Muscle of arm (tissue), 12 donors: Measurements from ENCODE around the gene ZNF142. TPM values are rescaled to one million over a fixed set of nuclear protein-coding genes. Genes with fewer than 3 reads are reported as not detected.
A peak's percentile ranks its signal among the peaks of the same experiment; 100 is the strongest.

Experiments
- DNase-seq: peaks from one replicate; pipeline ENCODE4 v3.0.0-alpha.2; 2013
- polyA plus RNA-seq, 12 donors: library from polyadenylated mRNA; unstranded; fragments of 120-200 nt; gene quantifications; one replicate each; pipeline ENCODE4 v1.2.1, GENCODE V29; 2013; ENCODE audit not compliant: insufficient read length in 12 of 12

ZNF142 gene
- polyA plus RNA-seq, 12 donors: 9.6 to 20.3 (median 12.4) TPM; not detected in 1

GRCh38 chr2:218648088-218648786 lies 11.2 kb downstream of the ZNF142 start:
- DNase-seq: peak; percentile 43

- DNase-seq: no peak
Measured at GRCh38 chr2:218645126-218645525, 14.3 kb downstream of the ZNF142 start.

- no peak for DNase-seq
Measured at GRCh38 chr2:218644721-218645120, 14.7 kb downstream of the ZNF142 start.

DNA sequence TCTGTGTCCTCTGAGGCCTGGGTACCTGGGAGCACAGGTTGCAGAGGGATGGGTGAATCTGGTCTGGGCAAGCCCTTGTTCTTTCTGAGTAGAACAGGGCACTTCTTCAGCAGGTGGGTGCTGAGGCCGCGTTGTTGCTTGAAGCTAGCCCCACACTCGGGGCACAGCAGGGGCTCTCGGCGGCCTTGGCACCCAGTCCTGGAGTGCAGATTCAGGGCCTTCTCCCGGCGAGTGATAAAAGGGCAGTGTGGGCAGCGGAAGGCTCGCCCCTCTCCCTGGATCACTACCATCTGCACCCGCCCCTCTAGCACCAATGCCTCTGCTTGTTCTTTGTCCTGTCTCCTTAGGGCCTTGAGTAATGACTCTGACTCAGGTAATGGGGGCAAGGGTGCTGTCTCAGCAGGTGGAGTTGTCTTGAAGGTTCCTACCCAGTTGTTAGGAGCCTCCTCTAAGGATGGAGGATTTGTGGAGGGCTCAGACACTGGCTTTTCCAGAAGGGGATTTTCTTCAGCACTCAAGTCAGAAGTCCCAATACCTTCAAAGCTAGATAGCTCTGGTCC lies 15.6 kb downstream of the ZNF142 start:
- no peak for DNase-seq

DNA sequence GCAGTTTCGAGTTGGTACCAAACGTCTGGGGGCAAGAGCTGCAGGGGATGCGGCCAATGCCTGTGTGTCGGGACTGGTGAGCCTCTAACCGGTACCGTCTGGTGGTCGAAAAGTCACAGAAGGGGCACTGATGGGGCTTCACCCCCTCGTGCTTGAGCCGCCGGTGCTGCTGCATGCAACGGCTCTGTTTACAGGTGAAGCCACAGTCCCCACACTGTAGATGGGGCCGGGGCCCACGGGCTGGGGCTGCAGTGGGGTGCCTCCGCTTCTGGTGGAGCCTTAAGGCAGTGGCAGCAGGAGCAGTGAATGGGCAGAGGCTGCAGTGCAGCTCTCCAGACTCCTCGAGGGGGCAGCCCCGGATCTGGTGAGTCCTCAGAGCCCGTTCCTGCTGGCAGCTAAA lies 16.6 kb downstream of the ZNF142 start:
- no peak for DNase-seq

GRCh38 chr2:218642121-218642656 lies 17.2 kb downstream of the ZNF142 start:
- no peak for DNase-seq

DNA sequence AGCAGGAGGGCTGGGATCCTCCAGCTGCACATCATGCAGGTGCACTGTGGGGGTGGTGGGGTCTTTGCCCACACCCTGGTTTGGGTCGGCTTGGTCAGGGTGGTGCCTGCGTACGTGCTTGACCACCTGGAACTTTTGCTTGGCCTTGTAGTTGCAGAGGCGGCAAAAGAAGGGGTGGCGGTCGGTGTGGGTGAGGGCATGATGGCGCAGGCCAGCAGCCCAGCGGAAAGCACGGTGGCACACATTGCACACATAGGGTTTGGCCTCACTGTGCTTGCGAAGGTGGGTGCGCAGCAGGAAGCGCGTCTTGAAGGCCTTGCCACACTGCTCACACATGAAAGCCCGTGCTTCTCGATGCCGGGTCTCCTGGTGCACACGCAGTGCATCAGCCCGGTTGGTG lies 21.1 kb downstream of the ZNF142 start:
- no peak for DNase-seq

GRCh38 chr2:218635719-218636118 lies 23.7 kb downstream of the ZNF142 start:
- no peak for DNase-seq

DNA sequence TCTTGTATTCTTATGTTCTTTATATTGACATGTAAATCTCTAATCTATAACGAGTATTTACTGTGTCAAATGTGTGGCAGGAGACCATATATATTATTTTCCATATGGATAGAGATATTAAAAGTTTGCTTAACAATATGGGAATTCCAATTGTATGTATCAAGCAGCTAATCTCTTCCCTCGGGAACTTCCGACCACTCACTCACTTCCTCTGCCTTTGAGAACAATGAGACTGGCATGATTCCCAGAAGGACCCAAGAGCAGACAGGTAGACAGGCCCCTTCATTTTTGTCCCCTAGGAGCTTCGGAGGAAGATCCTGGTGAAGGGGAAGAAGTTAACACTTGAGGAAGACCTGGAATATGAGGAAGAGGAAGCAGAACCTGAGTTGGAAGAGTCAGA lies 27.6 kb downstream of the ZNF142 start:
- DNase-seq: no peak

GRCh38 chr2:218627939-218628338 lies 31.5 kb downstream of the ZNF142 start:
- DNase-seq: no peak

- no peak for DNase-seq
Measured at GRCh38 chr2:218626369-218626768, 33.1 kb downstream of the ZNF142 start.

DNA sequence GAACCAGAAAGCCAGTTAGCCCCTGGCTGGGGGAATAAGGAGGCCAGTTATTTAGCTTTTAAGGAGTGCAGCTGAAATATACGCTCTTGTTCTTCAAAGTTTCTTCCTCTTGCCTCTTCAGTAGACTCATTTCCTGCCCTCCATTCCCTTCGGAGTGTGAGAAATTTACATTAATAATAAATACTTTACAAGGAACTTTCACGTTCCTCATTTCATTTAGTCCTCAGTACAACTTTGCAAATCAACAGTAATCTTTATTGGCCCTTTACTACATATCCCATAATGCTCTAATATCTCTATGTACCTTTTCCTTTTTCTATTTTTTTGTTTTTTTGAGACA lies 36.1 kb downstream of the ZNF142 start:
- no peak for DNase-seq

GRCh38 chr2:218622606-218623365 lies 36.6 kb downstream of the ZNF142 start:
- no peak for DNase-seq

- DNase-seq: no peak
Measured at GRCh38 chr2:218621007-218621406, 38.4 kb downstream of the ZNF142 start.

DNA sequence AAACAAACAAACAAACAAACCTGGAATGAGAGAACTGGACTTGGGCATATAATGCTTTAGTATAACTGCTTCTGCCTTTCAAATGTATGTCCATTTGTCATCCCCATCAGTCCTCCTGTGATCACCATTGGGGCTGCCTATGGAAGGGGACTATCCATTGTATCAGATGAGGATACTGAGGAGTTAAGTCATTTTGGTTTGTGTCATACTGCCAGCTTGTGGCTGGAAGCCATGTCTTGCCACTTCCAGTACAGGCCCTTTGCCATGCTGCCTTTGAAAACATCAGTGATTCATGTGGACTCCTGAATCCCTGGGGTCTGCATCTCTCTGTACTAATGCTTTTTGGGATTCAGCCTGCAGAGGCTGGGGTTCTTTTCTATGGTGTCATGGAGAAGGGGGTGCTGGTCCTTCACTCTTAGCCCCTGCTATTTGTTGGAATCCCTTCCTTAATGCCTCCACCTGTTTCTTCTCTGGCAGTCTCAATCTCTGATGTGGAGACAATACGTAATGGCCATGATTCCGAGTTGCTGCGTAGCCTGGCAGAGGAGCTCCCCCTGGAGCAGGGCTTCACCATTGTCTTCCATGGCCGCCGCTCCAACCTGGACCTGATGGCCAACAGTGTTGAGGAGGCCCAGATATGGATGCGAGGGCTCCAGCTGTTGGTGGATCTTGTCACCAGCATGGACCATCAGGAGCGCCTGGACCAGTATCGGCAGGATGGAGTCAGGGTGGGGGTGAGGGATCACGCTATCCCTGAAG lies 41.1 kb downstream of the ZNF142 start:
- no peak for DNase-seq

DNA sequence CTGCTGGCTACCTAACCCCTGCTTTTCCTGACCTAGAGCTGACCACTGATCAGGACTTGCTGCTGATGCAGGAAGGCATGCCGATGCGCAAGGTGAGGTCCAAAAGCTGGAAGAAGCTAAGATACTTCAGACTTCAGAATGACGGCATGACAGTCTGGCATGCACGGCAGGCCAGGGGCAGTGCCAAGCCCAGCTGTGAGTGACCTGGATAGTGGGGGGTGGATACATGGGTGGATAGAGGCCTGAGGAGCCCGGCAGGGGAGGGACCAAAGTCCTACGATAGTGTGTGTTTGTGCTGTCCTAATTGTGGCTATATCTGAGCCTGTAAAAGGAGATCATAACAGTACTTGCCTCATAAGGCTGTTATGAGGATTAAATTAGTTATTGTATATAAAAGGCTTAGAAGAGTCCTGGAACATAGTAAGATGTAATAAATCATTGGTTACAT lies 43.5 kb downstream of the ZNF142 start:
- no peak for DNase-seq

DNA sequence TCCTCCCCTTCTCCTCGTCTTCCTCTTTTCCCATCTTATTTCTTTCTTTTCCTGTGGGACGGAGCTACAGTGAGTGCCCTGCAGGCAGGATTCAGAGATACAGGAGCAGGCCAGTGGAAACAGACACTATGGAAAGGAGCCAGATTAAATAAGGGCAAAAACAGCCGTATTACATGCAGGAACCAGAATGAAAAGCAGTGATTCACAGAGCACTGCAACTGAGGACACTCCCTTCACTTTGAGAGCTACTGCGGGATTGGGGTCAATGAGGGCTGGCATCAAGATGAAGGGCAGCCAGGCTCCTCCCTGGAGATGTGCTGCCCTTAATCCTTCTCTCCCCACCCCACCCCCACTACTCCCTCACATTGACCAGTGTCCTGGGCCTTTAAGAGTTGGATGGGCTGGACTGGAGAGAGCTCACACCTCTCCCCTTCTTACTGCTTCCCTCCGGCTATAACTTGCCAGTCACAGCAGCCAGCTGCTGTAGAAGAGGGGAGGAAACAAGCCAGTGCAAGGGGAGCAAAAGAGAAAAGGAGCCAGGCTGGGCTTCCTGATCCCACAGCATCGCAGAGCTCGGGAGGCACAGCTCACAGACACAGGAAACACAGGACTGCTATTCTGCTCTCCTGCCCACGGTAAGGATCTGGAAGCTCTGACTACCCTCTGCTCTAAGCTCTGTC lies 51.8 kb downstream of the ZNF142 start, which contains the start of gene PLCD4:
Gene PLCD4, plus strand, starts transcription at position 464 of the 680 bp plus-strand sequence. CDS start 7,841 bp downstream, outside the sequence.
- peak; percentile 51 for DNase-seq

- DNase-seq: peak; percentile 76
Measured at GRCh38 chr2:218605432-218605831, 54.0 kb downstream of the ZNF142 start.
